GM12873 (cell line): ENCODE results near the gene ETFA.

Experiments used
- CTCF ChIP-seq: IDR thresholded peaks from 2 replicates; pipeline ENCODE4 v1.5.1; 2012; ENCODE audit warnings: low read depth, mild to moderate bottlenecking, moderate library complexity, low read length, control low read depth; ENCODE audit not compliant: insufficient read depth; ENCODE audit errors: missing control alignments

Gene ETFA

GRCh38 chr15:76252249-76252648 lies 59.0 kb downstream of the ETFA start:
- TF ChIP-seq CTCF = no peak

GRCh38 chr15:76251717-76252116 lies 59.6 kb downstream of the ETFA start:
- TF ChIP-seq CTCF = no peak

GRCh38 chr15:76245072-76245610 lies 66.1 kb downstream of the ETFA start:
- no peak for TF ChIP-seq CTCF

GRCh38 chr15:76239786-76240185 lies 71.5 kb downstream of the ETFA start:
- TF ChIP-seq CTCF = no peak

GRCh38 chr15:76236350-76236749 lies 74.9 kb downstream of the ETFA start:
- TF ChIP-seq CTCF = no peak

GRCh38 chr15:76235186-76235826 lies 76.0 kb downstream of the ETFA start:
- peak; percentile 37 for TF ChIP-seq CTCF

GRCh38 chr15:76234337-76234889 lies 76.9 kb downstream of the ETFA start:
- TF ChIP-seq CTCF = no peak
